Measurements from ENCODE around the gene ZSCAN26.
"Not testable (repeated sequence)": the region's sequence is repeated elsewhere in the genome, so short reads cannot be mapped to it uniquely, and the experiment has no call there.

ZSCAN26 gene

GRCh38 chr6:28257042-28257441, 9.9 kb upstream of the ZSCAN26 start:
- DNase-seq = no peak

- no peak for DNase-seq
These were observed 7.8 kb upstream of the ZSCAN26 start, which contains the start of gene NKAPL for GRCh38 chr6:28258877-28259777. NKAPL (plus strand) TSS chr6:28259297; CDS start chr6:28259372, 75 bp downstream.

GRCh38 chr6:28263922-28264321, 3.0 kb upstream of the ZSCAN26 start:
- DNase-seq = no peak

- DNase-seq = no peak
These were observed 2.0 kb upstream of the ZSCAN26 start for GRCh38 chr6:28264834-28265401.

GRCh38 chr6:28266563-28266961, 381 bp upstream of the ZSCAN26 start:
- no peak for DNase-seq

GRCh38 chr6:28267695-28268059, 734 bp downstream of the ZSCAN26 start:
- no peak for DNase-seq

GRCh38 chr6:28269492-28269891, 2.5 kb downstream of the ZSCAN26 start:
- no peak for DNase-seq

- DNase-seq = no peak
These were observed 7.9 kb downstream of the ZSCAN26 start for GRCh38 chr6:28274888-28275287.

GRCh38 chr6:28277746-28278145, 10.8 kb downstream of the ZSCAN26 start:
- no peak for DNase-seq

- no peak for DNase-seq
These were observed 13.8 kb downstream of the ZSCAN26 start for GRCh38 chr6:28280595-28281287.

GRCh38 chr6:28281288-28282064, 14.5 kb downstream of the ZSCAN26 start, which contains the start of gene PGBD1:
PGBD1 (plus strand) TSS chr6:28281572; CDS start chr6:28283814, 2,242 bp downstream.
- DNase-seq = peak; percentile 47

GRCh38 chr6:28282926-28283325, 16.0 kb downstream of the ZSCAN26 start:
- no peak for DNase-seq

- DNase-seq = no peak
These were observed 24.6 kb downstream of the ZSCAN26 start for GRCh38 chr6:28291573-28291972.

- DNase-seq = no peak
These were observed 28.4 kb downstream of the ZSCAN26 start for GRCh38 chr6:28295326-28295725.

GRCh38 chr6:28296520-28297060, 29.6 kb downstream of the ZSCAN26 start:
- no peak for DNase-seq

GRCh38 chr6:28303570-28303969, 36.6 kb downstream of the ZSCAN26 start:
- no peak for DNase-seq

- not testable (repeated sequence) for DNase-seq
These were observed 39.4 kb downstream of the ZSCAN26 start for GRCh38 chr6:28306363-28306762.

- DNase-seq = no peak
These were observed 44.3 kb downstream of the ZSCAN26 start for GRCh38 chr6:28311139-28311823.

GRCh38 chr6:28312939-28313338, 46.0 kb downstream of the ZSCAN26 start:
- DNase-seq = no peak

- no peak for DNase-seq
These were observed 48.7 kb downstream of the ZSCAN26 start for GRCh38 chr6:28315628-28316027.

- not testable (repeated sequence) for DNase-seq
These were observed 50.9 kb downstream of the ZSCAN26 start for GRCh38 chr6:28317866-28318265.

- no peak for DNase-seq
These were observed 55.7 kb downstream of the ZSCAN26 start for GRCh38 chr6:28322661-28323060.

All from DMS79 (cell line).